HepG2 (cell line): ENCODE data around the gene ERVH48-1. TPM values are rescaled to one million over a fixed set of nuclear protein-coding genes. Genes with fewer than 3 reads are reported as not detected.

Experiments used
- ATAD3A ChIP-seq: sonication (generic); formaldehyde crosslinking; IDR thresholded peaks from 2 replicates; pipeline ENCODE4 v1.4.0; 2020; ENCODE audit warnings: missing genetic modification reagents
- ATF7 ChIP-seq, 2 experiments: fragments of 450-650 bp in 1 of 2; sonication (generic) in 1 of 2; formaldehyde crosslinking in 1 of 2; IDR thresholded peaks; 2 replicates each; pipeline versions ENCODE4 v1.4.0 to v1.6.1; 2016 to 2020; ENCODE audit warnings: antibody characterized with exemption in 1 of 2, mild to moderate bottlenecking in 1 of 2, missing genetic modification reagents in 1 of 2
- CEBPB ChIP-seq: IDR thresholded peaks from 2 replicates; pipeline ENCODE4 v1.6.1; 2011; ENCODE audit warnings: low read depth, low read length, improper control_type of control experiment, borderline replicate concordance
- HIVEP1 ChIP-seq: sonication (generic); formaldehyde crosslinking; IDR thresholded peaks from 2 replicates; pipeline ENCODE4 v1.4.0; 2020; ENCODE audit warnings: mild to moderate bottlenecking, missing genetic modification reagents
- HNRNPK ChIP-seq: fragments of 200-400 bp; formaldehyde crosslinking; IDR thresholded peaks from 2 replicates; pipeline ENCODE4 v1.6.1; 2018; ENCODE audit warnings: low read length, low read depth, moderate library complexity, mild to moderate bottlenecking; ENCODE audit not compliant: poor library complexity, severe bottlenecking
- HOXA7 ChIP-seq: sonication (generic); formaldehyde crosslinking; IDR thresholded peaks from 2 replicates; pipeline ENCODE4 v1.8.1; 2022; ENCODE audit warnings: mild to moderate bottlenecking, missing genetic modification reagents, moderate library complexity
- IRF2 ChIP-seq: IDR thresholded peaks from 2 replicates; pipeline ENCODE4 v1.6.1; 2018; ENCODE audit warnings: missing genetic modification reagents, missing compliant biosample characterization
- MAZ ChIP-seq, 2 experiments: sonication (generic) in 1 of 2; formaldehyde crosslinking in 1 of 2; IDR thresholded peaks; 2 replicates each; pipeline versions ENCODE4 v1.5.0 to v1.6.1; 2012 to 2020; ENCODE audit warnings: low read depth in 2 of 2, mild to moderate bottlenecking in 2 of 2, borderline replicate concordance in 1 of 2, improper control_type of control experiment in 1 of 2, low read length in 1 of 2, missing genetic modification reagents in 1 of 2, moderate library complexity in 1 of 2
- MED8 ChIP-seq: sonication (generic); formaldehyde crosslinking; IDR thresholded peaks from 2 replicates; pipeline ENCODE4 v1.8.1; 2023; ENCODE audit warnings: mild to moderate bottlenecking, missing genetic modification reagents; ENCODE audit not compliant: insufficient replicate concordance
- PHF8 ChIP-seq: sonication (generic); formaldehyde crosslinking; IDR thresholded peaks from 2 replicates; pipeline ENCODE4 v1.5.0; 2020; ENCODE audit warnings: missing genetic modification reagents
- SIN3B ChIP-seq: fragments of 150-350 bp; IDR thresholded peaks from 2 replicates; pipeline ENCODE4 v1.6.1; 2014; ENCODE audit warnings: low read length
- SPEN ChIP-seq: sonication (generic); formaldehyde crosslinking; IDR thresholded peaks from 2 replicates; pipeline ENCODE4 v1.5.1; 2020; ENCODE audit warnings: low read depth, mild to moderate bottlenecking, missing genetic modification reagents
- SSRP1 ChIP-seq: IDR thresholded peaks from 2 replicates; pipeline ENCODE4 v1.6.1; 2016; ENCODE audit warnings: control low read depth
- ZFP36L1 ChIP-seq: sonication (generic); formaldehyde crosslinking; IDR thresholded peaks from 2 replicates; pipeline ENCODE4 v1.8.0; 2022; ENCODE audit warnings: mild to moderate bottlenecking, missing genetic modification reagents, moderate library complexity
- ZNF160 ChIP-seq: sonication (generic); formaldehyde crosslinking; IDR thresholded peaks from 2 replicates; pipeline ENCODE4 v1.8.0; 2022; ENCODE audit warnings: mild to moderate bottlenecking, inconsistent platforms, missing genetic modification reagents
- ZNF329 ChIP-seq: sonication (generic); formaldehyde crosslinking; IDR thresholded peaks from 2 replicates; pipeline ENCODE4 v1.9.0; 2021; ENCODE audit warnings: low read depth, mild to moderate bottlenecking, missing genetic modification reagents
- ZNF367 ChIP-seq: sonication (generic); formaldehyde crosslinking; IDR thresholded peaks from 2 replicates; pipeline ENCODE4 v1.4.0; 2020; ENCODE audit warnings: missing genetic modification reagents, borderline replicate concordance
- ZNF652 ChIP-seq: IDR thresholded peaks from 2 replicates; pipeline ENCODE4 v1.6.1; 2016; ENCODE audit warnings: low read depth, borderline replicate concordance
- polyA plus RNA-seq, 8 experiments: library from polyadenylated mRNA; depleted of rRNA in 3 of 8; stranded (reverse) in 7 of 8; unstranded in 1 of 8; fragments of >200 nt; fragmentation: Illumina TruSeq in 4 of 8; extraction: Trizol in 4 of 8; gene quantifications; 2 replicates each; pipeline versions ENCODE4 v1.2.1 to v1.2.3, GENCODE V29; 2011 to 2016; ENCODE audit warnings: low read depth in 4 of 8, missing spikeins in 1 of 8, mixed read lengths in 1 of 8; ENCODE audit not compliant: insufficient read depth in 1 of 8
- total RNA-seq, 5 experiments: library from RNA; depleted of rRNA; stranded (reverse); fragments of >200 nt; fragmentation: Illumina TruSeq; extraction: Trizol; gene quantifications; 2 replicates each; pipeline ENCODE4 v1.2.3, GENCODE V29; 2016; ENCODE audit warnings: low read depth in 1 of 5
- TF ChIP-seq, protein P1 (sequence below): sonication (generic); formaldehyde crosslinking; IDR thresholded peaks from 2 replicates; pipeline ENCODE4 v1.8.1; 2023; ENCODE audit warnings: mild to moderate bottlenecking, inconsistent platforms, moderate library complexity, missing genetic modification reagents, borderline replicate concordance
- TF ChIP-seq, protein P2 (sequence below): sonication (generic); formaldehyde crosslinking; IDR thresholded peaks from 2 replicates; pipeline ENCODE4 v1.5.0; 2020; ENCODE audit warnings: missing genetic modification reagents
- TF ChIP-seq, protein P3 (sequence below): sonication (generic); formaldehyde crosslinking; IDR thresholded peaks from 2 replicates; pipeline ENCODE4 v1.5.0; 2020; ENCODE audit warnings: mild to moderate bottlenecking, missing genetic modification reagents, borderline replicate concordance
- TF ChIP-seq, protein P4 (sequence below): sonication (generic); formaldehyde crosslinking; IDR thresholded peaks from 2 replicates; pipeline ENCODE4 v1.4.0; 2020; ENCODE audit warnings: missing genetic modification reagents

ERVH48-1 gene
- total and polyA plus RNA-seq, 2 of the 13 experiments (the other 11 are each of a cell fraction or from before 2014, with no cell fraction given), result 1.8 TPM; not detected in 1

DNA sequence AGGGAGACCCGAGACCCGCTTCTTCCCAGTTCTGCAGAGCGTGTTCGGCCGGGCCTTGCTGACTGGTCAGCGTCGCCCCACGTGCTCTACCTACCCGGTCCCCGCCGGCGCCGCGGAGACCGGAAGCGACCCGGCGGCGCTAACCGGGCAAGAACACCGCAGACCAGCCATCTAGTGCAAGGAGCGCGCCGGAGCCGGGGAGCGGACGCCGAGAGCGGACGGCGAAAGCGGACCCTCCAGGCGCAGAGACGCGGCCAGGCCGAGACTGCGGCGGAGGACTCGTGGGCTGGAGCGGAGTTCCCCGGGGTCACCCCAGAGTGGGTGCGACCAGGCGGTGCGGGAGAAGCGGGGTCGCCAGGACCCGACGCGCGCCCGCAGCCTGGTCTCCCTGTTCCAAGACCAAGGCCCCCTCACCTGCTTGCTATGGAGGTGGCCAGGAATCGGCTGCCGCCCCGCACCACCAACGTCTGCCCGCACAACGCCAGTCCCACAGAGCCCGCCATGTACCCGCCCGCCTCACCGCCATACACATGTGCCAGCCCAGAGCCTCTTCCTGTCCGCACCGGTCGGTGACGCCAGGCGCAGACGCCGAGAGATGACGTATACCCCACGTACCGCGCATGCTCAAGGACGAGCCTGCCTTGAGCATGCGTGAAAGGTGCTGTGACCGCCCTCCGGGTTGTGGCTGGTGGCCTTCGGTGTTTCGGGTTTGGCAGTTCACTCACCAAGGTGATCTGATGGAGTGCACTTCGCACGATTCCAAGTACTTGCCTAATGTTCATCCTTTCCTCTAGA, 46.2 kb downstream of the ERVH48-1 start, which contains the start of gene WDR4 (continued):
- TF ChIP-seq, protein P1, sequence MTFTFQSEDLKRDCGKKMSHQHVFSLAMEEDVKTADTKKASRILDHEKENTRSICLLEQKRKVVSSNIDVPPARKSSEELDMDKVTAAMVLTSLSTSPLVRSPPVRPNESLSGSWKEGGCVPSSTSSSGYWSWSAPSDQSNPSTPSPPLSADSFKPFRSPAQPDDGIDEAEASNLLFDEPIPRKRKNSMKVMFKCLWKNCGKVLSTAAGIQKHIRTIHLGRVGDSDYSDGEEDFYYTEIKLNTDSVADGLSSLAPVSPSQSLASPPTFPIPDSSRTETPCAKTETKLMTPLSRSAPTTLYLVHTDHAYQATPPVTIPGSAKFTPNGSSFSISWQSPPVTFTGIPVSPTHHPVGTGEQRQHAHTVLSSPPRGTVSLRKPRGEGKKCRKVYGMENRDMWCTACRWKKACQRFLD (CRISPR knock-in tag), result peak; percentile 89; the same call in 1 of the 2 replicates
- 0 out of 2 replicates have a peak, but pooled peaks have one; percentile 26 for TF ChIP-seq SSRP1 (CRISPR knock-in tag)
- TF ChIP-seq HOXA7, result no peak
- TF ChIP-seq ZNF652, result no peak
- TF ChIP-seq, protein P2, sequence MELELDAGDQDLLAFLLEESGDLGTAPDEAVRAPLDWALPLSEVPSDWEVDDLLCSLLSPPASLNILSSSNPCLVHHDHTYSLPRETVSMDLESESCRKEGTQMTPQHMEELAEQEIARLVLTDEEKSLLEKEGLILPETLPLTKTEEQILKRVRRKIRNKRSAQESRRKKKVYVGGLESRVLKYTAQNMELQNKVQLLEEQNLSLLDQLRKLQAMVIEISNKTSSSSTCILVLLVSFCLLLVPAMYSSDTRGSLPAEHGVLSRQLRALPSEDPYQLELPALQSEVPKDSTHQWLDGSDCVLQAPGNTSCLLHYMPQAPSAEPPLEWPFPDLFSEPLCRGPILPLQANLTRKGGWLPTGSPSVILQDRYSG, result 0 out of 2 replicates have a peak, but pooled peaks have one; percentile 76
- no peak for TF ChIP-seq ZNF160 (CRISPR knock-in tag)
- TF ChIP-seq, protein P3, sequence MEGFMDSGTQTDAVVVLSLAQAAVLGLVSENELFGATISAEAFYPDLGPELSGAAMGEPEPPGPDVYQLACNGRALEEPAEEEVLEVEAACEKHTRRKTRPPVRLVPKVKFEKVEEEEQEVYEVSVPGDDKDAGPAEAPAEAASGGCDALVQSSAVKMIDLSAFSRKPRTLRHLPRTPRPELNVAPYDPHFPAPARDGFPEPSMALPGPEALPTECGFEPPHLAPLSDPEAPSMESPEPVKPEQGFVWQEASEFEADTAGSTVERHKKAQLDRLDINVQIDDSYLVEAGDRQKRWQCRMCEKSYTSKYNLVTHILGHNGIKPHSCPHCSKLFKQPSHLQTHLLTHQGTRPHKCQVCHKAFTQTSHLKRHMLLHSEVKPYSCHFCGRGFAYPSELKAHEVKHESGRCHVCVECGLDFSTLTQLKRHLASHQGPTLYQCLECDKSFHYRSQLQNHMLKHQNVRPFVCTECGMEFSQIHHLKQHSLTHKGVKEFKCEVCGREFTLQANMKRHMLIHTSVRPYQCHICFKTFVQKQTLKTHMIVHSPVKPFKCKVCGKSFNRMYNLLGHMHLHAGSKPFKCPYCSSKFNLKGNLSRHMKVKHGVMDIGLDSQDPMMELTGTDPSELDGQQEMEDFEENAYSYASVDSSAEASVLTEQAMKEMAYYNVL, result no peak
- 0 out of 2 replicates have a peak, but pooled peaks have one; percentile 72 for TF ChIP-seq ZNF329 (CRISPR knock-in tag)
- TF ChIP-seq PHF8 (CRISPR knock-in tag), result peak; percentile 90
- TF ChIP-seq HIVEP1 (CRISPR knock-in tag), result peak; percentile 25; the same call in 1 of the 2 replicates
- TF ChIP-seq ZNF367 (CRISPR knock-in tag), result no peak
- TF ChIP-seq SIN3B, result peak; percentile 79; the same call in 1 of the 2 replicates
- TF ChIP-seq HNRNPK, result peak; percentile 67
- TF ChIP-seq SPEN (CRISPR knock-in tag), result peak; percentile 95
- no peak for TF ChIP-seq CEBPB
- TF ChIP-seq, protein P4, sequence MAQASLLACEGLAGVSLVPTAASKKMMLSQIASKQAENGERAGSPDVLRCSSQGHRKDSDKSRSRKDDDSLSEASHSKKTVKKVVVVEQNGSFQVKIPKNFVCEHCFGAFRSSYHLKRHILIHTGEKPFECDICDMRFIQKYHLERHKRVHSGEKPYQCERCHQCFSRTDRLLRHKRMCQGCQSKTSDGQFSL (CRISPR knock-in tag), result no peak
- TF ChIP-seq ATF7 (IDR thresholded peaks at IDR 0.05), result peak; percentile 86
- TF ChIP-seq ATF7 (CRISPR knock-in tag; IDR thresholded peaks at IDR 0.05), result peak; percentile 75; the same call in 1 of the 2 replicates
- no peak for TF ChIP-seq ATAD3A (CRISPR knock-in tag)
- peak; percentile 74 for TF ChIP-seq IRF2 (CRISPR knock-in tag)
- no peak for TF ChIP-seq ZFP36L1 (CRISPR knock-in tag)
- TF ChIP-seq MAZ (IDR thresholded peaks at IDR 0.05; ENCODE audit: borderline replicate concordance, low read depth, low read length), result no peak
- TF ChIP-seq MAZ (CRISPR knock-in tag; IDR thresholded peaks at IDR 0.05; ENCODE audit: low read depth), result peak; percentile 90
- peak; percentile 24 for TF ChIP-seq MED8
